ENCODE data around the gene IL13RA1.
A peak's percentile ranks its signal among the peaks of the same experiment; 100 is the strongest.

Gene IL13RA1

GRCh38 chrX:118761939-118762707, 34.7 kb downstream of the IL13RA1 start:
- TF ChIP-seq CTCF (IDR thresholded peaks at IDR 0.05; ENCODE audit: insufficient read depth, missing control alignments), result no peak
- FAIRE-seq (peak; percentile 78), DNase-seq (ENCODE audit: insufficient read length, low spot score) (no peak)

GRCh38 chrX:118763489-118763888, 36.1 kb downstream of the IL13RA1 start:
- FAIRE-seq, result no peak

GRCh38 chrX:118764122-118764521, 36.7 kb downstream of the IL13RA1 start:
- FAIRE-seq (no peak), DNase-seq (ENCODE audit: insufficient read length, low spot score) (no peak)
- TF ChIP-seq CTCF (IDR thresholded peaks at IDR 0.05; ENCODE audit: insufficient read depth, missing control alignments), result no peak

More at GRCh38 chrX:118763489-118763888, 36.1 kb downstream of the IL13RA1 start:
- DNase-seq (ENCODE audit: insufficient read length, low spot score), result no peak
- TF ChIP-seq CTCF (IDR thresholded peaks at IDR 0.05; ENCODE audit: insufficient read depth, missing control alignments), result no peak

GRCh38 chrX:118770133-118770760, 42.8 kb downstream of the IL13RA1 start:
- TF ChIP-seq CTCF (IDR thresholded peaks at IDR 0.05; ENCODE audit: insufficient read depth, missing control alignments), result no peak
- DNase-seq (ENCODE audit: insufficient read length, low spot score) (no peak), FAIRE-seq (no peak)

GRCh38 chrX:118772051-118772450, 44.6 kb downstream of the IL13RA1 start:
- DNase-seq (ENCODE audit: insufficient read length, low spot score) (no peak), FAIRE-seq (no peak)
- TF ChIP-seq CTCF (IDR thresholded peaks at IDR 0.05; ENCODE audit: insufficient read depth, missing control alignments), result no peak

GRCh38 chrX:118773782-118774181, 46.4 kb downstream of the IL13RA1 start:
- TF ChIP-seq CTCF (IDR thresholded peaks at IDR 0.05; ENCODE audit: insufficient read depth, missing control alignments), result no peak
- no peak for DNase-seq (ENCODE audit: insufficient read length, low spot score)
- no peak for FAIRE-seq

- FAIRE-seq (no peak), DNase-seq (ENCODE audit: insufficient read length, low spot score) (no peak)
- no peak for TF ChIP-seq CTCF (IDR thresholded peaks at IDR 0.05; ENCODE audit: insufficient read depth, missing control alignments)
Observed at GRCh38 chrX:118779581-118779980, 52.2 kb downstream of the IL13RA1 start.

Data from D721Med (cell line).